ENCODE data around the gene DCTN3.
A peak's percentile ranks its signal among the peaks of the same experiment; 100 is the strongest.
"Not testable (repeated sequence)": the region's sequence is repeated elsewhere in the genome, so short reads cannot be mapped to it uniquely, and the experiment has no call there.

The DCTN3 gene

GRCh38 chr9:34653151-34654072, 33.1 kb upstream of the DCTN3 start:
- H3K27ac Mint-ChIP-seq = peak overlapping the region; percentile 52
- H3K36me3 Mint-ChIP-seq (ENCODE audit: low read depth) = peaks cover 25% of the 10 kb centered on the region
- peaks cover 23% of the 10 kb centered on the region for H3K27me3 Mint-ChIP-seq
- no peaks in the 10 kb centered on the region for H3K9me3 Mint-ChIP-seq
- intact Hi-C loops (cut with micrococcal nuclease) = no loop called here
- peaks cover 29% of the 10 kb centered on the region for H3K4me1 Mint-ChIP-seq (ENCODE audit: low read depth)
- no peak overlapping the region for H3K4me3 Mint-ChIP-seq

GRCh38 chr9:34652602-34653000, 32.3 kb upstream of the DCTN3 start:
- H3K27me3 Mint-ChIP-seq = peaks cover 23% of the 10 kb centered on the region
- H3K36me3 Mint-ChIP-seq (ENCODE audit: low read depth) = peaks cover 33% of the 10 kb centered on the region
- peaks cover 37% of the 10 kb centered on the region for H3K4me1 Mint-ChIP-seq (ENCODE audit: low read depth)
- H3K9me3 Mint-ChIP-seq = no peaks in the 10 kb centered on the region
- intact Hi-C loops (cut with micrococcal nuclease) = no loop called here
- H3K27ac Mint-ChIP-seq = peak overlapping the region; percentile 52
- peak overlapping the region; percentile 37 for H3K4me3 Mint-ChIP-seq

- Mint-ChIP-seq H3K27ac (peak within 1 kb of the TSS; percentile 52), H3K4me1 (ENCODE audit: low read depth) (peaks cover 43% of the 10 kb centered on the region), H3K9me3 (no peaks in the 10 kb centered on the region), H3K27me3 (peaks cover 23% of the 10 kb centered on the region), H3K36me3 (ENCODE audit: low read depth) (peaks cover 33% of the 10 kb centered on the region), H3K4me3 (peak within 1 kb of the TSS; percentile 37)
- intact Hi-C loops (cut with micrococcal nuclease) = no loop called here
These were observed 31.7 kb upstream of the DCTN3 start, which contains the start of gene IL11RA for GRCh38 chr9:34651876-34652601. IL11RA (plus strand) TSS chr9:34652185; CDS start chr9:34655218, 3,033 bp downstream.

DNA sequence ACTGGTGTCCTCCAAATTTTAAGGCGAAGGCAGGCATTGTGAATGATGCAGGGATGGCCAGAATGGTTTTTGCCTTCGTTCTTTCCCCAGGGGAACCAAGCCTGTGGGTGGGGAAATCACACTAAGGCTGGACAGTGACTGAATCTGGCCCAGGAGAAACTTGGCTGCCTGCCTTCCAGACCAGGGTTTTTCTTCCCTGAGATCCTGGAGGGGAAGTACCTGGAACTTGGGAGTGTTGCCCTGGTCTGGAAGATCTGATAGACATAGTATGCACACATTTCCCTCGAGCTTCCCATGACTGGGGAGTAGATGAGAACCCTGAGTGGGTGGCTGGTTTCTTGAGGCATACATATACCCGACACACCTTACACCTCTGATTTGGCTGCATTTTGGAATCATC, 31.0 kb upstream of the DCTN3 start:
- Mint-ChIP-seq H3K9me3 (no peaks in the 10 kb centered on the region), H3K36me3 (ENCODE audit: low read depth) (peaks cover 40% of the 10 kb centered on the region), H3K4me1 (ENCODE audit: low read depth) (peaks cover 45% of the 10 kb centered on the region), H3K27me3 (peaks cover 23% of the 10 kb centered on the region), H3K4me3 (no peak overlapping the region), H3K27ac (no peak overlapping the region)
- intact Hi-C loops (cut with micrococcal nuclease) = no loop called here

GRCh38 chr9:34650816-34651215, 30.5 kb upstream of the DCTN3 start:
- Mint-ChIP-seq H3K36me3 (ENCODE audit: low read depth) (peaks cover 42% of the 10 kb centered on the region), H3K4me1 (ENCODE audit: low read depth) (peaks cover 50% of the 10 kb centered on the region), H3K27me3 (peaks cover 20% of the 10 kb centered on the region), H3K9me3 (no peaks in the 10 kb centered on the region), H3K27ac (no peak overlapping the region), H3K4me3 (no peak overlapping the region)
- intact Hi-C loops (cut with micrococcal nuclease) = no loop called here

GRCh38 chr9:34648673-34649072, 28.4 kb upstream of the DCTN3 start:
- H3K27ac Mint-ChIP-seq = no peak overlapping the region
- no peaks in the 10 kb centered on the region for H3K9me3 Mint-ChIP-seq
- H3K4me3 Mint-ChIP-seq = no peak overlapping the region
- intact Hi-C loops (cut with micrococcal nuclease) = no loop called here
- H3K27me3 Mint-ChIP-seq = peaks cover 8% of the 10 kb centered on the region
- H3K4me1 Mint-ChIP-seq (ENCODE audit: low read depth) = peaks cover 45% of the 10 kb centered on the region
- H3K36me3 Mint-ChIP-seq (ENCODE audit: low read depth) = peaks cover 42% of the 10 kb centered on the region

GRCh38 chr9:34647651-34648050, 27.4 kb upstream of the DCTN3 start:
- Mint-ChIP-seq H3K27ac (peak overlapping the region; percentile 87), H3K9me3 (no peaks in the 10 kb centered on the region), H3K4me1 (ENCODE audit: low read depth) (peaks cover 38% of the 10 kb centered on the region), H3K36me3 (ENCODE audit: low read depth) (peaks cover 42% of the 10 kb centered on the region), H3K4me3 (peak overlapping the region; percentile 83), H3K27me3 (peaks cover 3% of the 10 kb centered on the region)
- intact Hi-C loops (cut with micrococcal nuclease) = loop anchor here (1.0 kb wide), 1 partner anchor 17 kb away; no protein-coding TSS in a partner anchor

DNA sequence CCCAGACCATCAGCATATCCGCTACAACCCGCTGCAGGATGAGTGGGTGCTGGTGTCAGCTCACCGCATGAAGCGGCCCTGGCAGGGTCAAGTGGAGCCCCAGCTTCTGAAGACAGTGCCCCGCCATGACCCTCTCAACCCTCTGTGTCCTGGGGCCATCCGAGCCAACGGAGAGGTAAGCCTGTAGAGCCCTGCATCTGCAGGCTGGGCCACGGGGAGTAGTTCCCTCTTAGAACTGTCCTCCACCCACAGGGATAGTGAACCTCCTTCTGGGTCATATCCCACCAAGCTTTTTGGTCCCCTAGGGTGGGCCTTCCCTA, 26.7 kb upstream of the DCTN3 start:
- peak overlapping the region; percentile 83 for H3K4me3 Mint-ChIP-seq
- intact Hi-C loops (cut with micrococcal nuclease) = loop anchor here (1.0 kb wide), 1 partner anchor 17 kb away; no protein-coding TSS in a partner anchor
- H3K27ac Mint-ChIP-seq = peak overlapping the region; percentile 87
- H3K4me1 Mint-ChIP-seq (ENCODE audit: low read depth) = peaks cover 32% of the 10 kb centered on the region
- H3K9me3 Mint-ChIP-seq = no peaks in the 10 kb centered on the region
- H3K36me3 Mint-ChIP-seq (ENCODE audit: low read depth) = peaks cover 42% of the 10 kb centered on the region
- H3K27me3 Mint-ChIP-seq = no peaks in the 10 kb centered on the region

DNA sequence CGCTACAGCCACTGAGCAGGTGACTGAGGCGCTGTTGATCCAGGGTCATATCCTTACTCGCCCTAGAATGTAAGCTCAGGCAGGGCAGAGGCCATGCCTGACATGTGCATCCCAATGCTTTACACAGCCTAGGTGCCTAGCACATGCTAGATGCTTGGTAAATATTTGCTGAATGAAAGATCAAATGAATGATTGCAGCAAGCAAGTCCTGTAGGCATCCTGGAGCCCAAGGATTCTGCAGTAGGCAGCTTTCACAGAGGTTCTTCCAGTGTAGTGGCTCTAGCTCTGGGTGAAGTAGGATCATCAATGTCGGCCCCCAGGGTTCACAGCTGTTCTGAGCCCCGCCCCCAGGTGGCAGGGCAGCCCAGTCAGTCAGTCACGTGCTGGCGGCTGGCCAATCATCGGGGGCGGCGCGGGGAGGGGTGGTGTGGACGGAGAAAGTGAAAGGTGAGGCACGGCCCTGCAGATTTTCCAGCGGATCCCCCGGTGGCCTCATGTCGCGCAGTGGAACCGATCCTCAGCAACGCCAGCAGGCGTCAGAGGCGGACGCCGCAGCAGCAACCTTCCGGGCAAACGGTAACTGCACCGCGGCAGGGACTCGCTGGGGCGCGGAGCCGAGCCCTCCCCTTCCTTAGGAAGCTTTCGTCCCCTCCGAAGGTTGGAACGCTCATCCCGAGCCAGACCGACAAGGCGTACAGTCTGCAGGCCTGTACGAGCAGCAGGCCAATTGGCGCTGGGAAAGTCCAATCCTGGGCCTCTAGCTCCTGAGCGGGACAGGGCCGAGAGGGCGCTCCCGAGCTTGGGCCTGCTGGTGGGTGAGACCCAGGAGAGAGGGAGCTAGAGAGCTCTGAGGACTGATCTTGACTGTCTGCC, 26.2 kb upstream of the DCTN3 start, which contains the start of gene GALT:
GALT (plus strand) TSS at position 465 of the 873 bp plus-strand sequence; CDS start at position 495, 30 bp downstream.
- intact Hi-C loops (cut with micrococcal nuclease) = loop anchor here (1.0 kb wide), 1 partner anchor 18 kb away; no protein-coding TSS in a partner anchor
- H3K27ac Mint-ChIP-seq = peak within 1 kb of the TSS; percentile 87

DNA sequence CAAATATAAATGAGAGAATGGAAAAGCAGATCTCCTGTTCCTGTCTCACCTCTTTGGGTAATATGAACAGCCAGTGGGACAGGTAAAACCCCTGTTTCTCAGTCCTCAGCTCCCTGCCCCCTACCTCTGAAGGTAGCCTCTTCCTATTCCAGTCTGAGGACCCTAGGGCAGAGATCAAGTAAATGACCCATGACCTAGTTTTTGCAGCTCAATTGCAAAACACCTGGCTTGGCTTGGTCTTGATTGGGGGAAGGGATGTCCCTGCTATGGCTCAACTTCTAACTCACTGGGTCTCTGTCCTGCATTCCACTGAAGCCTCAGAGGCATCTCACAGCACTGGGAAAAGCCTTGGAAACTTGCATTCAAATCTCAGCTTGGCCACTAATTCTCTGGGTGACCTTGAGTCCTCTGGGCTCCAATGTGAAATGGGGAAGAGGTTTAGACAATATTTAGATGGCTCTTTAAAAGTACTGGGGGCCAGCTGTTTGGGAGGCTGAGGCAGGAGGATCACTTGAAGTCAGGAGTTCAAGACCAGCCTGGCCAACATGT, 24.5 kb upstream of the DCTN3 start:
- peaks cover 31% of the 10 kb centered on the region for H3K36me3 Mint-ChIP-seq (ENCODE audit: low read depth)
- no peak overlapping the region for H3K4me3 Mint-ChIP-seq
- H3K9me3 Mint-ChIP-seq = no peaks in the 10 kb centered on the region
- H3K4me1 Mint-ChIP-seq (ENCODE audit: low read depth) = peaks cover 32% of the 10 kb centered on the region
- no peak overlapping the region for H3K27ac Mint-ChIP-seq
- intact Hi-C loops (cut with micrococcal nuclease) = no loop called here
- no peaks in the 10 kb centered on the region for H3K27me3 Mint-ChIP-seq

More for the DNA sequence above, 26.2 kb upstream of the DCTN3 start, which contains the start of gene GALT:
- no peaks in the 10 kb centered on the region for H3K27me3 Mint-ChIP-seq
- H3K9me3 Mint-ChIP-seq = no peaks in the 10 kb centered on the region
- H3K4me3 Mint-ChIP-seq = peak within 1 kb of the TSS; percentile 83
- H3K36me3 Mint-ChIP-seq (ENCODE audit: low read depth) = peaks cover 42% of the 10 kb centered on the region
- H3K4me1 Mint-ChIP-seq (ENCODE audit: low read depth) = peaks cover 28% of the 10 kb centered on the region

DNA sequence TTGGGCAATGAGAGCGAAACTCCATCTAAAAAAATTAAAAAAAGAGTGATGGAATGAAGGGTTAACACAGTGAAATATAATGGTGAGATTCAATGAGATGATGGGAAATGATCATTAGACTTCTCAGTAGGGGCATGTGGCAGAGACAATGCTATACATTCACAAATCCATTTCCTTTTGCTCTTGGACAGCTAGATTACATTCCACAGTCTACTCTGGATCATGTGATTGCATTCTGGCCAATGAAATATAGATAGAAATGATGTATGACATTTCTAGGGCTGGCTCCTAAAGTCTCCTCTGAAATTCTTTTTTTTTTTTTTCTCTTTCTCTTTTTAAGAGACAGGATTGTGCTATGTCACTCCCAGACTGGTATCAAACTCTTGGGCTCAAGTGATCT, 22.4 kb upstream of the DCTN3 start:
- Mint-ChIP-seq H3K36me3 (ENCODE audit: low read depth) (peaks cover 9% of the 10 kb centered on the region), H3K9me3 (no peaks in the 10 kb centered on the region), H3K4me3 (no peak overlapping the region), H3K27ac (no peak overlapping the region), H3K27me3 (no peaks in the 10 kb centered on the region), H3K4me1 (ENCODE audit: low read depth) (peaks cover 32% of the 10 kb centered on the region)
- intact Hi-C loops (cut with micrococcal nuclease) = no loop called here

GRCh38 chr9:34639322-34639721, 19.0 kb upstream of the DCTN3 start:
- H3K4me3 Mint-ChIP-seq; H3K27ac Mint-ChIP-seq; H3K9me3 Mint-ChIP-seq; intact Hi-C loops (cut with micrococcal nuclease); H3K27me3 Mint-ChIP-seq: not testable (repeated sequence)
- peaks cover 39% of the 10 kb centered on the region for H3K4me1 Mint-ChIP-seq (ENCODE audit: low read depth)
- H3K36me3 Mint-ChIP-seq (ENCODE audit: low read depth) = peaks cover 15% of the 10 kb centered on the region

DNA sequence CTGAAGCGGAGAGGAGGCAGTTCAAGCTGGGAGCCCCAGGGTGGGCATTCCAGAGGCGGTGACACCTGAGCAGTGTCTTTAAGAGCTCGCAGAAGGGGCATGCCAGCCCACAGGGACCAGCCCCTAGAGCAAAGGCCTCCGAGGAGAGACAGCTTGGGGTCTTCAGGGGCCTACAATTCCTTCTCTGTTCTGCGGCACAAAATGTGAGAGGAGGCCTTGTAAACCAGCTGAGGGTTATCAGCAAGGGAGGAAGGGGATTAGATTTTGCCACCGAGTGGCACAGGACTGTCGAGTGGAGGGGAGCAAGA, 17.8 kb upstream of the DCTN3 start:
- Mint-ChIP-seq H3K27me3 (no peaks in the 10 kb centered on the region), H3K4me3 (peak overlapping the region; percentile 91), H3K27ac (peak overlapping the region; percentile 98), H3K4me1 (ENCODE audit: low read depth) (peaks cover 39% of the 10 kb centered on the region), H3K9me3 (no peaks in the 10 kb centered on the region), H3K36me3 (ENCODE audit: low read depth) (peaks cover 15% of the 10 kb centered on the region)
- intact Hi-C loops (cut with micrococcal nuclease) = no loop called here

Data from dendritic cell treated with granulocyte-macrophage colony-stimulating factor and Interleukin-4, amounts not matched to agents 40 ng/mL and 50 ng/mL, for 4 days (primary cell).